KMS-11 (cell line): ENCODE measurements around the gene ABI3BP.

Experiments used
- H2AFZ ChIP-seq: fragments of 200-600 bp; sonication (generic); 2 replicates; pipeline ENCODE4 v1.6.1; 2016; ENCODE audit warnings: antibody characterized with exemption, mixed run types, low read depth
- H3K27ac ChIP-seq: fragments of 200-600 bp; sonication (generic); 2 replicates; pipeline ENCODE4 v1.6.1; 2016; ENCODE audit warnings: mild to moderate bottlenecking, mixed run types
- H3K27me3 ChIP-seq: fragments of 200-600 bp; sonication (generic); 2 replicates; pipeline ENCODE4 v1.6.1; 2017; ENCODE audit warnings: mild to moderate bottlenecking, low read depth, mixed run types, moderate library complexity; ENCODE audit not compliant: insufficient read depth
- H3K36me3 ChIP-seq: fragments of 200-600 bp; sonication (generic); 2 replicates; pipeline ENCODE4 v1.6.1; 2017; ENCODE audit warnings: mild to moderate bottlenecking, mixed run types; ENCODE audit not compliant: insufficient read depth
- H3K4me1 ChIP-seq: fragments of 200-600 bp; sonication (generic); 2 replicates; pipeline ENCODE4 v1.6.1; 2016; ENCODE audit warnings: mild to moderate bottlenecking, low read depth, mixed run types; ENCODE audit not compliant: poor library complexity, severe bottlenecking
- H3K4me2 ChIP-seq: fragments of 200-600 bp; sonication (generic); 2 replicates; pipeline ENCODE4 v1.7.0; 2016; ENCODE audit warnings: mild to moderate bottlenecking, mixed run types
- H3K4me3 ChIP-seq: fragments of 200-600 bp; sonication (generic); IDR thresholded peaks from 2 replicates; pipeline ENCODE4 v1.6.1; 2017; ENCODE audit warnings: low read depth, low read length, mixed read lengths; ENCODE audit not compliant: insufficient read depth
- H3K79me2 ChIP-seq: fragments of 200-600 bp; sonication (generic); 2 replicates; pipeline ENCODE4 v1.6.1; 2016; ENCODE audit warnings: low read depth, mixed run types; ENCODE audit not compliant: insufficient read depth
- H3K9ac ChIP-seq: fragments of 200-600 bp; sonication (generic); 2 replicates; pipeline ENCODE4 v1.6.1; 2016; ENCODE audit warnings: mild to moderate bottlenecking, mixed run types
- H4K20me1 ChIP-seq: fragments of 200-600 bp; sonication (generic); 2 replicates; pipeline ENCODE4 v1.6.1; 2016; ENCODE audit warnings: mild to moderate bottlenecking, mixed run types; ENCODE audit not compliant: insufficient read depth
- CTCF ChIP-seq: fragments of 200-600 bp; sonication (generic); conservative IDR thresholded peaks from 2 replicates; pipeline ENCODE4 v1.6.1; 2017; ENCODE audit warnings: low read depth, mild to moderate bottlenecking, antibody characterized with exemption, low read length, moderate library complexity, mixed read lengths

ABI3BP gene

DNA sequence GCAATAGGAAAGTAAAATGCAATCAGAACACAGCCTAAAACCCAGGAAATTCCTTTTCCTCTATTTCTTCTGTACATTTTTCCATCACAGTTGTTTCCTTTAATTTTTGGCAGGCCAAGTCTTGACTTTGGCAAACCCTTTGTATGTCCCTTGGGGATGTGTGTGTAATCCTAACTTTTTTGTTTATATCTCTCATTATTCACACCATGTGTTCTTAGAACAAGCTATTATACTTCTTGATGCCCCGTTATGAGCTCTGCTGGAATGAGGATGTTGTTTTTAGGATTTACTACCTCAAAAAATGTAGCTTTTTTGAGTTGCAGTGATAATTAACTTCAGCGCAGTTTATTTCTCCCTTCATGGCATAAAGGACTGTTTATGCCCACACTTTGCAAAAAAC, 123.4 kb downstream of the ABI3BP start:
- H3K27me3 ChIP-seq: no peaks in the 10 kb centered on the region
- no peak overlapping the region for H3K9ac ChIP-seq
- no peak overlapping the region for H3K4me3 ChIP-seq
- no peak overlapping the region for H2AFZ ChIP-seq
- H4K20me1 ChIP-seq: no peaks in the 10 kb centered on the region
- H3K36me3 ChIP-seq: no peaks in the 10 kb centered on the region
- no peak for TF ChIP-seq CTCF
- H3K79me2 ChIP-seq: no peaks in the 10 kb centered on the region
- no peak overlapping the region for H3K4me2 ChIP-seq
- no peaks in the 10 kb centered on the region for H3K4me1 ChIP-seq
- H3K27ac ChIP-seq: no peak overlapping the region

- H3K4me2 ChIP-seq: no peak overlapping the region
- H3K79me2 ChIP-seq: no peaks in the 10 kb centered on the region
- no peak for TF ChIP-seq CTCF
- H3K4me3 ChIP-seq: no peak overlapping the region
- H3K27me3 ChIP-seq: no peaks in the 10 kb centered on the region
- H3K36me3 ChIP-seq: no peaks in the 10 kb centered on the region
- no peak overlapping the region for H2AFZ ChIP-seq
- H3K9ac ChIP-seq: no peak overlapping the region
- no peak overlapping the region for H3K27ac ChIP-seq
- H4K20me1 ChIP-seq: no peaks in the 10 kb centered on the region
- no peaks in the 10 kb centered on the region for H3K4me1 ChIP-seq
These were observed 124.3 kb downstream of the ABI3BP start for GRCh38 chr3:100868894-100869293.

- Histone ChIP-seq H3K9ac (no peak overlapping the region), H3K4me2 (no peak overlapping the region), H3K36me3 (no peaks in the 10 kb centered on the region), H4K20me1 (no peaks in the 10 kb centered on the region), H3K4me3 (no peak overlapping the region), H3K27me3 (no peaks in the 10 kb centered on the region), H3K27ac (no peak overlapping the region), H3K4me1 (no peaks in the 10 kb centered on the region), H3K79me2 (no peaks in the 10 kb centered on the region), H2AFZ (no peak overlapping the region)
- TF ChIP-seq CTCF: no peak
These were observed 125.1 kb downstream of the ABI3BP start for GRCh38 chr3:100868096-100868495.

DNA sequence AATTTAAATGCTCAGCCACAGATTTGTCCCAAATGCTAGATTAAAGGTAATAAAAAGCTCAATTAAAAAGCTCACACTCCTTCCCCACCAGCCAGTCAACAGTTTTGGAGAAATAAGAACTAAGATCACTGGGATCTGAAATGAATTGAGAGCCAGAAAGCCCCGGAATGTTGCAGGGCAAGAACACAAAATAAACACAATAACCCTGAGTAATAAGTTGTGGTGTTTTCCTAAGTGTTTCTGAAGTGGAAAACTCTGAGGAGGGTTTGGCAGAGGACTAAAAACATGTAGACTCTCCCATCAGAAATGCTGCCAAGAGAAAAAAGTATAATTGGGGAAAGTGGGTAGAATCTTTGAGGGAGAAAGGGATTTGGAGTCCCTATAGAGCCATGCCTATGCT, 127.8 kb downstream of the ABI3BP start:
- Histone ChIP-seq H2AFZ (no peak overlapping the region), H3K27ac (no peak overlapping the region), H3K27me3 (no peaks in the 10 kb centered on the region), H3K4me3 (no peak overlapping the region), H3K36me3 (no peaks in the 10 kb centered on the region), H4K20me1 (no peaks in the 10 kb centered on the region), H3K79me2 (no peaks in the 10 kb centered on the region), H3K9ac (no peak overlapping the region), H3K4me2 (no peak overlapping the region), H3K4me1 (no peaks in the 10 kb centered on the region)
- no peak for TF ChIP-seq CTCF
